Hypothalamus (tissue), 51 donors: ENCODE results near the gene REPIN1.
A peak's percentile ranks its signal among the peaks of the same experiment; 100 is the strongest.

Experiments
- DNase-seq, 51 donors: peaks; one replicate each; lab custom pipeline; 2025; lab: John Stamatoyannopoulos, UW

REPIN1 gene

DNA sequence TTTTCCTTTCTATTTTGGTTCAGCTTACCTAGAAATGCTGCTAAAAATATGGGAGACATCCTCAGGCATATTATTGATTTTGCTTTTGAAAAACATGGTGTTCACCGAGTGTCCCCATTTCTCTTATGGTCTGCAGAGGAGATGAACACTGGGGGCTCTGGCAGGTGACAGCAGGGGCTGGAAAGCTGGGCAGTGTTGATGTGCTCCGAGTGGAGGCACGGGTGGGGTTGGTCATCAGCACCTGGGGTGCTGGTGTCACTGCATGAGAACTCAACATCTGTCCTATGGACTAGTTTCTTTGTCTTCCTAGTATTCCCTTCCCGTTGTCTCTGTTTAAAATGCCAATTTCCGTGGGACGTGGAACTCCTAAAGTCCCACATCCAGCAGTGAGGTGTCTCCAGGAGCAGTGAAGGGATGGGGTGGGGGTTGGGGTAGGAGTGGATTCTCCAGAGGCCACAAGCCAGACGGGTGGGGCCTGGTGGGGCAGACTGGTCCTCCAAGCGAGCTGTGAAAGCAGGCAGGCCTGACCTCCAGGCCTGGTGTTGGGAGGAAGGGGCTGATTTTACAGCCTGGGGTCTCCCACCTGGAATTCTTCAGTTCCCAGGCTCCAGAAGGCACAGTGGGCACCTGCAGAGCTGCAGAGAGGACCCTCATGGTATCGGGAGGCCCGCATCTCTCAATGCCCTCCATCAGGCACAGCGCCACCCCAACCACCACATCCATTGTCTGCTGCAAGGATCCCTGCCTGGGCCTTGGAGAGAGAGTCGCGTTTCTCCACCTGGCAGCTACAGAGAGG lies 35.0 kb downstream of the REPIN1 start:
- no peak for DNase-seq

DNA sequence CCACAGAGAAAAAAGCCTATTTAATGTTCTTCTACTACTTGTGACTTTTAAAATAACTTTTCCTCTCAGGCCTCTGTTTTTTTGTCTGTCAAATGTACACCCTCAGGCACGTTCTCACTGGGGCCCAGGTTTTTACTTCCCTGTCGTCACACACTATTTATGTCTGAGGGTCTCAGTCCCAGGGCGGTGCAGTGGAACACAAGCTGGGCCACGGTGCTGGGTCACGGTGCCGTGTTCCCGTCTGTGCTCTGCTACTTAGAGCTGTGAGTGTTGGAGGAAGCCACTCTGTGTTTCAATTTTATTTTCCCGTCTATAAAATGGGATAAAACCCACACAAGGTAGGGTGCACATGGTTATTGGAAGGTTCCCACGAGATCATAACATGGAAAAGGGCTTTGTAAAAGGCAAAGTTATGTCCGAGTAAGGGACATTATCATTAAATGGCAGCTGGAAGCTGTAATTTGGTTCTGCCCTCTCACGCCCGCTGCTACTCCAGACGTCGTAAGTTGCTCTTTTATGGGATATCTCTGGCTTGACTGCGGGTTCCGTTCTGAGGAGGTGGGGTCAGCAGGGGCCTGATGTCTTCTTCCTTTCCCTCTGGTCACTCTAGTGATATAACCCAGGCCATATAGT lies 35.7 kb downstream of the REPIN1 start:
- no peak for DNase-seq

DNA sequence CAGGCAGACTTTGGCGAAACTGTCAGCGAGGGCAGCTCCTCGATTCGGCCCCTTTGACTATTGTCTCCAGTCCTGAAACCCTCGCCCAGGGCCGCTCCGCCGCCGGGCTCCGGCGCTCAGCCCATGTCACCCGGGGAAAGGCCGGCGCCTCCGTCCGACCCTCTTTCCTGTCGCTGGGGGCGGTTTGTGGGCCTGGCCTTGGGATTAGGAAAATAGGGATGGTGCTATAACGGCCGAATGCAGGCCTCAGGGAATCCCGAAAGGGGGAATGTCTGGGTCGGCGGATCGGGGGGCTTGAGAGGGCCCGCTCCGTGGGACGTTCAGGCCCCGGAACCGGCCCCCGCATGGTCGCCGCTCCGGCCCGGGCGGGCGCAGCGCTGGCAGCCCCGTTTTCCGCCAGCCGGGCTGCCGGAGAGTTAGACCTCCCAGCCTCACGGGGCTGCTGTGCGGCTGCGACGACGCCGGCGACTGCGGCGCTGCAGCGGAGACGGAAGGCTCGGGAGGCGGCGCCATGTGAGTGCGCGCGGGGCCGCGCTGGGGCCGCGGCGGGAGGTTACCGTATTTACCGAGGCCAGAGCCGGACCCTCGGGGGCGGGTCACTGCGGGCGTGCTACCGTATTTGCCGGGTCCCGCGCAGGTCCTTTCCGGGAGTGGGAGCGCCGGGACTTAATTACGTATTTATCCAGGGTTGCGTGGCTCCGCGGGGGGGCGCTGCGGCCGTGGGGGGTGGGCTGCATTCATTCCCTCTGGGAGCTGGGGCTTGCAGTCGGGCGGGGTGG lies 36.4 kb downstream of the REPIN1 start:
- peak; percentile 42 to 92 (median 84) for DNase-seq

DNA sequence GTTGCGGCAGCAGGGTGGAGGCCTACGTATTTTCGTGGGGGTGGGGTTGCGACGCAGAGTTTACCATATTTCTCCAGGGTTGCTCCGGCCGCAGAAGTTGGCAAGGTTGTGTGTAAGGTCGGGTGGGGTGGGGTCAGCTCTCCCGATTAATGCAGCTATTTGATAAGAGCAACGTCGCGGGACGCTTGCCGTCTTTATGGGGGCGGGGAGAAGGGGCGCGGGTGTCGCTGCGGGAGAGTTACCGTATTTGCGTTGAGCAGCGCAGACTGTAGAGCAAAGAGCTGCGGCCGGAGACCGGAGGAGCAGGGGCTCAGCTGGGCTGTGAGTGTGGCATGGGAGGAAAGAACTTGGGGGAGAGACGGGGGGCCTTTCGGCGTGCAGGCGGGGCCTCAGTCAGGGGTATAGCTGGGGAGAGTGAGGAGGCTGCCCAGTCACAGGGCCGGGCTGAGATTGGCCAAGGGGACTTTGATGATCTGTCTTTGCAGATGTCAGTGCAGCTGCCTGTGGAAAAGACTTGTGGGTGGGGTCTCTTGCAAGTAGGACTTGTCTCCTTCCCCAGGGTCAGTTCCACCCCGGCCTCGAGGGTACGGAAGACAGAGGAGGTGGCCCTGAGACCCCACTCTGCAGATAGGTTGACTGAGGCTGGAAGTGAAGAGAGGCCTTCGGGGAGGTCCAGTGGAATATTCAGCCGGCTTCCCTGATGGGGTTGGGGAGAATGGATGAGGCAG lies 37.1 kb downstream of the REPIN1 start:
- peak in 22 of 51 donors; percentile 25 to 81 (median 61) for DNase-seq

DNA sequence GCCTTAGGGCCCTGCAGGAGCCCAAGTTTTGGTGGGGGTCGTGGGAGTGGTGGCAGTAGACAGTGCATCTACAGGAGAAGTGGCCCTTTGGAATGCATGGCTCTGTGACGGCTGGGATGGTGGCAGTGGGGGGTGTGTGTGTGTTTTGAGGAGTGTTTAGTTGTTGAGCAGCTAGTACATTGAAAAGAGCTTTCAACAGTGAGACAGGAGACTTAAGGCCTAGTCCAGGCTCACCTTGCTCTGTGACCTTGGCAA lies 37.6 kb downstream of the REPIN1 start:
- DNase-seq, result no peak

DNA sequence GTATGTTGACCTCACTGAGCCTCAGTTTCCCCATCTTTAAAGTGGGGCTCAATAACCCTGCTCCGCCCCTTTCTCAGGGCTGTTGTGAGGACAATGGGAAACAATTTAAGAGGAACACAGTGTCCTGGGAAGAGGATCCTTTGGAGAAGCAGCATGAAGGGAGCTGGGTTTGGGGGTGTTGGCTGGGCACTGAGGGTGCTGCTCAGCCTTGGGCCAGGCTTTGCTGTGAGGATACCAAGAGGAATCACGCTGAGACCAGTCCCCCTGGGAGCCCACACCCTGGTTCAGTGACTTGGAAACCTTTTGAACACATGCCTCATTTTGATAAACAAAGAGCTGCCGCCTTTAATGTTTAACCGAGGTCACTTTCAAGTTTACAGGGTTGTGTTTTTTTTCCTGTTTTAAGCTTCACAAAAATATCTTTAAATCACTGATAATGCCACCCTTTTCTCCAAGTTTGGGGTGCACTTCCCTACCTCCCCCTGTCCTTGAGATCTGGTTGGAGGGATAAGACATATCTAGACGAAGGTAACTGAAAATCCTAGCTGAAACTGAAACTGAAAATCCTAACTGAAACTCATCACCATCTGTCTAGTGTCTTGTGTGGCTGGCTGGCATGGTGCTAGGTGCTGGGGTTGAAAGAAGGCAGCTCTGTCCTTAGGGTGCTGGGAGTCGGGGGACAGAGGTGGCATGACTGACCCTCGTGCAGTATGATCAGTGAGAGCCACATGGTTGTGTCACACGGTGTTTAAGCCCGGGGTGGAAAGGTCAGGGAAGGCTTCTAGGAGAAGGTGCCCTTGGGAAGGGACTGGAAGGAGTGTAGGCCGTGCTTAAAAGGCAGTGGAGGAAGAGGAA lies 38.2 kb downstream of the REPIN1 start:
- DNase-seq, result peak in 1 of 51 donors; percentile 33

DNA sequence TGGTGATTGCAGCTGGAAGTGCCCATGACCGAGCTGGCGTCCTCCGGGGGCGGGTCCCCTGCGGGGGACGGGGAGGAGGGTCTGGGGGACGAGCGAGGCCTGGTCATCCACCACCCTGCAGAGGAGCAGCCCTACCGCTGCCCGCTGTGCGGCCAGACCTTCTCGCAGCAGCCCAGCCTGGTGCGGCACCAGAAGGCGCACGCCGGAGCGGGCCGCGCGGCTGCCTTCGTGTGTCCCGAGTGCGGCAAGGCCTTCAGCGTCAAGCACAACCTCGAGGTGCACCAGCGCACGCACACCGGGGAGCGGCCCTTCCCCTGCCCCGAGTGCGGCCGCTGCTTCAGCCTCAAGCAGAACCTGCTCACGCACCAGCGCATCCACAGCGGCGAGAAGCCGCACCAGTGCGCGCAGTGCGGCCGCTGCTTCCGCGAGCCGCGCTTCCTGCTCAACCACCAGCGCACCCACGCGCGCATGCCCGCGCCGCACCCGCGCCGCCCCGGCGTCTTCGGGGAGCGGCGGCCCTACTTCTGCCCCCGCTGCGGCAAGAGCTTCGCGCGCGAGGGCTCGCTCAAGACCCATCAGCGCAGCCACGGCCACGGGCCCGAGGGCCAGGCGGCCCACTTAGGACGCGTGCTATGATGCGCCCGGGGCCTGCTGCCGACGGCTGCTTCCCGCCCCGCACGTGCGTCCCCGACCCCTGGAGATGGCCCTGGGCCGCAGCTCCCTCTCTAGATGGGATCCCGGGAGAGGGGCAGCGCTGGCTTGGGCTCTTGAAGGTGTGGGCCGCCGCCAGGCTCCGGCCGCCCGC lies 39.2 kb downstream of the REPIN1 start:
- no peak for DNase-seq

DNA sequence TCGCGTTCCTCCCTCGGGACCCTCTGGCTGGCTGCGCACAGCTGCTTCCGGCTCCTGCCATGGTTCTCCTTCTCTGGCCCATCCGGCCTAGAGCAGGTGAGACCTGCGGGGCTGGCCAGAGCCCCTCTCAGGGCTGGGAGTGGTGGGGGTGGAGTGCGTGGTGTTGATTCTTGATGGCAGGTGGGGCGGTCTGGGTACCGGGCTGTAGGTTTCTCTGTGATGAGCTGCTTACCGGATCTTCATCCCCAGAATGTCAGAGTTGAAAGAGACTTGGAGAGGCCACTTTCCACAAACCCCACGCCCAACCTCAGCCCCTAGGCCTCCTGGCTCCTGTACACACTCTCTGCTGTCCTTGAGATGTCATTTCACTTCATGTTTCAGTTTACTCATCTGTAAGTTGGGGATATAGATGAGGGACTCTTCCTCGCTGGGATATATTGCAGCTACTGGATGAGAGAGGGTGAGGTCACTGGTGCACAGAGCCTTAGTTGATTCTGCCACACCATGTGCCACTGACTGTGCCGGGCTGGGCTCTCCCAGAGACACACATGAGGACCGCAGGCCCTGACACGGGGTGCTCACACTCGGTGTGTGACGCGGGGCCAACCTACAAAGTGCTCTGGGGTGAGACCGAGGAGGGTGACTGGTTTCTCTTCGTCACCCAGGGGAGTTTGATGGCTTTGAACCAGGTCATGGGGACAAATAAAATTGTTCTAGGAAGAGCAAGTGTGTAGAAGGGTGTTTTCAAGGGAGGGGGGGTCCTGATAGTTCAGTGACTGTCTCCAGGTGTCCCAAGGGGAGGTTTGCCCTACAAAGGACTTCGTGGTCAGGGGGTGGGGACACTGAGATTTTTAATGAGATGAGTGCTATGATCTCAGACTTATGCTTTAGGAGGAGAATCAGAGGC lies 40.0 kb downstream of the REPIN1 start:
- no peak for DNase-seq

DNA sequence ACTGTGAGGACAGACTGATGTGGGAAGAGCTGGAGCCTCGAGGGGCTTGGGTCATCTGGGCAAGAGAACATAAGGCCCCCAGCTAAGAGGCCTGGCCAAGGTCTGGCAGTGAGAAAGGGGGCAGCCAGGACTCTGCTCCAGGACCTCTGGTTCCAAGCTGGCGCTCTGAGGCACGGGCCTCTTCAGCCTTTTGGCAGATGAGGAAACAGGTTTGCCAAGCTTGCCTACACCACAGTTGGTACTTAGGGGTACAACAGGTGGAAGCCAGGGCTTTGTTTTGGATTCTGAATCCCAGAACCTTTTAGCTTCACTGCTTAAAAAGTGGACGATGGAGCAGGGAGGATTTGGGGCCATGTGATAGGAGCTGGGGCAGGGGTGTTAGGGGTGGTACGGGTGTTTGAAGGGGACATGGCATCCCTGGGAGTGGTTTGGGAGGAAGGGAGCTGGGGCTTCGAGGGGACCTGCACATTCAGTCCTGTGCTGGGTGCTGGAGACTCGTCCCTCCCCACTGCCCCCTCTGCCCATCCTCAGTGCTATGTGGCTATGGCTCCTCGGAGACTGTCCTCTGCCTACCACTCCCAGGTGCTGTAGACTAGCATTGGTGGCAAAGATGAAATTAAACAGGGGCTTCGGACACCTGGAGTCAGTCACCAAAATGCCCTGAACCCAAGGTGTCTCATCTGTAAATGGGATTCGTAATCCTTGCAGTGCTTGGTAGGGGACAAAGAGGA lies 40.8 kb downstream of the REPIN1 start:
- no peak for DNase-seq

DNA sequence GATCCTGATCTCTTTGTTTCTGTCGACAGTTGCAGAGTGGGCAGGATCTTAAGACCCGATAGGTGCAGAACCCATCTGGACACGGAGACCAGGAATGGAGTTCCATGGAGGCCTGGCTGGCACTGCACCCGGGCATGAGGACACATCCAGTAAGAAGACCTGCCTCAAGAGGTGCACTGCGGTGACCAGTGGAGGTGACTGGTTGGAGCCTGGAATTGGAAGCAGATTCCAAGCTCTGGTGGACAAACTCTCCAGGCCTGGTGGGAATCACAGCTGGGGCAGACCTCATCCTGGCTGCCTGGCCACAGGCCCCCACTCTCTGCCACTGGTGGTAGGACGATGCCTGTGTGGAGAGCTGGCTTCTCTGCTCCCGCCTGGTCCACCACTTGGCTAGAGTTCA lies 41.5 kb downstream of the REPIN1 start:
- DNase-seq, result no peak

DNA sequence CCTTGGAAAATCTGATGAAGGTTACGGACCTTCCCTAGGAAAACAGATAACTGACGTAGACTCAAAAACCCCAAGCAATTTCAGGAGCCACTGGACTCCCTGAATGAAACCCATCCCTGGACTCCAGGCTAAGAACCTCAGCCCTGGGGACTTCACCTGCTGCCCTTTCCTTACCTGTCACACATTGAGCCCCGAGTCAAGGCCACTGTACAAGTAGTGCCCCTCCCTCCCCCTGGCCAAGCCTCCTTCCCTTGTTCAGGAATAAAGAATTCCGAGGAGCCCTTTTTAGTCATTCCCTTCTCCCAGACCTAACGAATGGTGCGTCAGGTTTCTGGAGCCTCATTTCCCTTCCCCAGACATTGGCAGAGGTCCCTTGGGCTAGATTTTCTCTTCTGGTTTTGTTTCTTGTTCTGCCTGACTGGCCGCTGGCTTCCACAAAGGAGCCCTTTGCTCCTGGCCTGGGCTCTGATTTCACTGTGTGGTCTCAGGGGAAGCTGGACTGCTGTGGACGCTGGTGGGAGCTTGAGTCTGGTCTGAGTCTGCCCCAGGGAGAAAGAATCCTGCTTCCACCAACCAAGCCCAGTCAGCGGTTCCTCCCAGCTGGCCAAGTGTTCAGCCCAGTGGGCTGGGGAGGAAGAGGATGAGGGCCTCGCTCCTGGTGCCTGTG lies 42.2 kb downstream of the REPIN1 start:
- DNase-seq, result peak in 14 of 51 donors; percentile 20 to 47 (median 32)

DNA sequence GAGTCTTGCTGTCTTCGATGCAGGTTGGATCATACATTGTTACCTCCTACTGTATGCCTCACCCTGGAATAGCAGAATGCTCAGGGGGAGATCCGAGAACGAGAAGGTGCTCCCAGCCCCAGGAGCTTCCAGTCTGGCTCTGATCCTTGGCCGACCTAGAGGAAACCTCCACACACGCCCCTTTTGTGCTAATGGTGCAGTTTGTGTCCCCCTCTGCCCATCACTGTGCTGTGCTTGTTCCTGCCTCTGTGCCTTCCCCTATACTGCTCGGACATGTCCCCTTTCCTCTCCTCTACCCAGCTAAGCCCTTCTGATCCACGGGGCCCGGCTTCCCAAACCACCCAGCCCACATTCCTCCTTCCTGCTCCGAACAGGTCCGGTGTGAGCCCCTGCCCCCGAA lies 43.0 kb downstream of the REPIN1 start:
- DNase-seq, result no peak

DNA sequence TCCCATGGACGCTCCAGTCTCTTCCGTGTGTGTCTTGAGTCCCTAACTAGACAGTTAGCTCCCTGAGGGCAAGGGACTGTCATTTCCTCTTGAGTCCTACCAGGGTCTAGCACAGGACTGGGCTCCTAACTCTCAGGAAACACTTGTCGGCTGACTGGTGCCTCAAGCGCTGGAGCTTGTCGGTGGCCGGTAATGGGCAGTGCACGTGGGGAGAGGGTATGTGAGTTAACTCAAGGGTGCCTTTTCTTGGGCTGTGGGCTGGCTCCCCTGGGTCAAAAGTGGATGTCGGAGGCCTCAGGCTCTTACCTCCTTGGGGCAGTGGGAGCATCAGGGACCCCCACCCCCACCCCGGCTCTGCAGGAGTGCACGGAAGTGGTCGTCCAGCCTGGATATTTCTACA lies 43.4 kb downstream of the REPIN1 start:
- no peak for DNase-seq

DNA sequence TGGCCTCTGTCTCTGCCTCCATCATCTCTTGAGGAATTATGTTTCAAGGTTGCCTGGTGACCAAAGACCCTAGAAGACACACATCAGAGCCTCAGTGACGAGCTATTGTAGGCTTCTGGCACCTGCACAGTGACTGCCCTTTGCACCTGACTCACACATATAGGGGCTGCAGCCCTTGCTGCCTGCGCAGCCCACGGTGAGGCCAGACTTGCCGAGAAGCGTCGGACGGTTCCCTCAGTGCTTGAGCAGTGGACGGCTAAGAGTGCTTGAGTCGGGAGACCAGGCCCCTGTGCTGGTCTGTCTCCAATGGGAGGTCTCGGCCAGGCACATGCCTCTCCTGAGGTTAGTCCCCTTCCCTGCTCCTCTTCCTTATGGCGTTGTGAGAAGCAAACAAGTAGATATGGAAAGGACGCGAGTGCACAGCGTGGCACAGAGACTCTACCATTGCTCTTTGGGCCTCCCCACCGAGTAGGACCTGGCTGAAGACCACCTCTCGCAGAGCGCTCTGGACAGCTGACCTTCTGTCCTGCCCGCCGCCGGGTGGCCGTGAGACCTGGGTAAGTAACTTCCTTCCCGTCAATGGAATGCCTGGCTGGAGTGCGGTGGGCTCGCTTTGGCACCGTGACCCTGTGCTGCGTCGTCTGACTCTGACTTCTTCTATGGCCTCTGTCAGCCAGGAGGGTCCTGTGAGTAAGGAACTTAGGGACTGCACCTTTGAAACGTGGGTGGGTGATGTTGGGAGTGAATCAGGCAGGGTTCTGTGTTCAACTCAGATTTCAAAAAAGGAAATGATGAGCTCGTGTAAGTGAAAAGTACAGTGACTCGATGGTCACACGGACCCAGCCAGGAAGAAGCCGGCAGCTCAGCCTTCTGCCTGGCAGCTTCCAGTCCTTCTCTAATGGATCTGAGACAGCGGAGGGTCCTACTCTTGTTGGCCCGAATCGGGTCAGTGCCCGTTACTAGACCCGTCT lies 44.2 kb downstream of the REPIN1 start:
- no peak for DNase-seq

DNA sequence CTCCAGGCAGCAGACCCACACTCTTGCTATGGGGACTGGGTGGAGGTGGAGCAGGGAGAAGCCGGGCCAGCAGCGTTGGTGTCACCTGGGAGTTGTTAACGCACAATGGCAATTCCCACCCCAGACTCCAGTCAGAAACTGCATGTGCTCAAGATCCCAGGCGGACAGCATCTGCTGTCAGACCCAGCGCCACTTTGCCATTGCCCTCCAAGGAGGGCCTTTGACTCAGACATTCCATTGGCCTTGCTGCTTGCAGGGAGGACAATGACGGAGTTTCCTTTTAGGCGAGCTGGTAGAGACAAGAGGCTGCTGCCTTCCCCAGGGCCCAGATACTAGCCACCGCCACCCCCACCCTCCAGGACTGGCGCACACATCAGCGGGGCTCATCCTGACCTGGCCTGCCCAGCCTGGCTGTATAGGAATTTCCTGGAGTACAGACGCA lies 45.0 kb downstream of the REPIN1 start:
- no peak for DNase-seq
